Occipital lobe (tissue), 3 donors: Measurements from ENCODE around the gene S100Z. TPM values are rescaled to one million over a fixed set of nuclear protein-coding genes. Genes with fewer than 3 reads are reported as not detected.

Source experiments
- DNase-seq: peaks from one replicate; lab custom pipeline; 2025; lab: John Stamatoyannopoulos, UW
- small RNA-seq: library from RNA; depleted of rRNA; stranded (forward); fragments of <200 nt; gene quantifications from one replicate; pipeline ENCODE3, GENCODE V24; 2014
- total RNA-seq: library from RNA; depleted of rRNA; stranded (reverse); fragments of >200 nt; gene quantifications from one replicate; pipeline ENCODE4 v1.2.3, GENCODE V29; 2014

Gene S100Z
- total RNA-seq, 1 donor from 2014 or later: 0.47 TPM

DNA sequence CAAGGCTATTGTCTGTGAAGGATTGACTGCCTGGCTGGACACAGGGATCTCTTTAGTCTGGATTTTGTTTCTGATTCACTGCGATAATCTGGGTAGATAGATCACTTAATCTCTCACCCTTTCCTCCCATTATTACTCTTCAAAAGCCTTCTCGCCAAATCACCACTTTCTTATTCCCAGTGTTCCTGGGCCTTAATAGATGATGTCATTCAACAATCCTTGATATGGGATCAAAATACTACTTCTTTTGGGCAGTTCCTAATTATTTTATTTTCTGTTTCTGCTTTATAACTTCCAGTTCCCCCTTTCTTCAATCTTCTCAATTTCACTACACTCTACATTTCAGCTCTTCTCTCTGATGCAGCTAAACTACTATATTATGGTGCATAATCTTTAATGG, 96.3 kb downstream of the S100Z start:
- DNase-seq: no peak

DNA sequence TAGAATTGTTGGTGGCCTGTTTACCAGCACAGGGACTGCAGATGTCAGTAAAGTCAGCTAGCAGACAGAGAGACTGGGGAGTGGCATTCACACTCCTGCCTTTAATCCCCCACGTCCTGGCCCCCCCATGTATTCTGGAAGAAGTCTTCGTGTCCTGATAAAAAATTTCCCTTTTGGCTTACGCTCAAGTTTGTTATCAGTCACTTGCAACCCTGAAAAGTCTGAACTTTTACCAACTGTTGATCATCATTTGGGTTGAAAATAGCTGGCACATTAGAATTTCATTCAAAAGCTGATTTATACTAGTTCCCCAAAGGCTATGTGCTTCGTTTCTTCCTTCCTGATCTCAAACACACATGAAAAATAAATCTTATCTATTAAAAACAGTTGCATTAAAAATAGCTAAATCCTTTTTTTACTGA, 97.3 kb downstream of the S100Z start:
- DNase-seq: no peak

- no peak for DNase-seq
Measured at GRCh38 chr5:76952795-76953536, 103.2 kb downstream of the S100Z start, which contains the start of gene CRHBP. Gene CRHBP, plus strand, starts transcription at chr5:76953045. Its CDS starts 90 bp downstream, at chr5:76953135.

- DNase-seq: no peak
Measured at GRCh38 chr5:76953551-76954382, 104.0 kb downstream of the S100Z start.

DNA sequence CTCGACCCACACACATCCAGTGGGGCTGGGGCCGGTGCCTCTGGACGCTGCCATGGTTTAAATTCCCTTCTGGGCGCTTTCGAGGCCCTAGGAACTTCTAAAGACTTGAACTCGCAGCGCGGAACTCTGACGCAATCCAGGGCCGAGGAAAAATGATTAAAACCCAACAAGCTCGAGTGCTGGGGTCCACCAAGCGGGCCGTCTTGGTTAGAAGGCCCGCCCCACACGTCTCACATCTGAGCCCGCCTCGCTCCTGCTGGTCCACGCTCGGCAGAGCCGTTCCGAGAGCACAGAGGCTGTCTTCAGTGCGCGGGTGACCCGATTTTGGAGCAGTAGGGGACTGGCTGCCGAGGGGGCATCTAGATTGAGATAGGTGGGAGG, 104.6 kb downstream of the S100Z start:
- DNase-seq: no peak

DNA sequence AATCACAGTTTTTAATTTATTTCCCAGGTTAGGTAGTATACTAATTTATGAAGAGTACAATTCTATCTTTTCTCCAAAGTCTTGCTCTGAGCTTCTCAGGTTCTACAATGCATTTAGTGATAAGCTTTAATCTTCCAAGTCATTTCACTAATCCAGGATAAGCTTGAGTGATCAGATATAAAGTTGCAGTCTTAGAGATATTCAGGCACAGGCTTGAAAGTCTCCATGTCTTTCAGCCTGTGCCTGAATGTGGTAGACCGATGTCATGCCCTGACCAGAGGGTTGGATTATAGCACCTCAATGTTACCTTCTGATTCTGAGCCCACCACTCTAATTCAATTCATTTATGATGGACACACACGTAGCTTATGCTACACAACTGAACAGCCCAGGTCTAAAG, 106.2 kb downstream of the S100Z start:
- DNase-seq: no peak

DNA sequence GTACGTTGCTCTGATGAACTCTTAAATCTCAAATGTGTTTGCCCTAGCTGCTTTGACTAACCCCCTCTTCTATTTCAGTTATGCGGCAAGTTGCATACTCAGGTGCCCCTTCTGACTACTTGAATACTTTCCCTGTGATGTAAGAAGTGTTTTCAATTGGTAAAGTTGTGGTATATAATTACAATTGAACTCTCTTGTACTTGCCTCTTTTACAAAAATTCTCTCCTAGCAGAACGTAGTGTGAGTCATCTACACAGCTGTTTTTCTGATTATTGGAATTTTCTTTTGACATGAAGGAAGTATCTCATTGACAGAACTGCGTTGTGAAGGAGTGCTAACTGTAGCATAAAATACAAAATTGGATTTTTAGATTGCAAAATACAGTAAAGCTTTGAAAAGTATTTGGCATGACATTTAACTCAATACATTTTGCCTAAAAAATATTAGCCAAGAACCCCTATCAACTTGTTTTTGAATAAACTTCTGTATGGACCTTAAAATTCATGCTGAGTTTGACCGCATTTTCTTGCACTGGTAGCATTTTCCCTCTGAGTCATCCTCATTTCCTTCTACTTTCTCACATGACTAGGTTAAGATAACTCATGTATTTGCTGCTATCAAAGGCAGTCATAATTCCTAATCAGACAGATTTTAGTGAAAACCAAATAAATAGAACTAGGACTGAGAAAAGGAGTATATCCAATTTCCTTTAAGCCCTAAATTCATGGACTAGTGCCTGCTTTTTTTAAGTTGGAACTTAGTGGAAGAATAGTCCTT, 109.4 kb downstream of the S100Z start:
- no peak for DNase-seq

GRCh38 chr5:76960004-76960625, 110.3 kb downstream of the S100Z start:
- no peak for DNase-seq

DNA sequence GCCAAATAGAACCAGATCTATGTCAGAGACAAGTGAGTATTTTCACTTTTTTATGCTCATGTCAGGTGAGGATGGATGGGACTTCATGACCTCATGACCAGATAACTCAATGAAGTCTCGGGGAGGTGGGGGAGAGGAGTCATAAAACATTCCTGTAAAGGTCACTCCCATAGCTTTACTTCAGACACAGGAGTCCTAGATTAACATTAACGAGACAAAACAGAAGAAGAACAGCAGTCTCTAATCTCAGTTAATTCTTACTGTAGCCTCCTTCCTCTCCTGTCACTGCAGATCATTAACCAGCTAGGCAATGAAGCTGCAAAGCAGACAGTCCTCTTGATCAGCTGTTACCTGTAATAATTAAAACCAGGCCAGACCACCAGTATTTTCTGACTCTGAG, 114.2 kb downstream of the S100Z start:
- no peak for DNase-seq

Small RNA genes lying within 50 kb of the gene (small RNA-seq; reads per million reads assigned to genes)
- gene RN7SL208P: not detected
- not detected for gene RNU6ATAC36P

Other genes starting within 250 kb of the S100Z start
- gene F2RL2, start 226.6 kb upstream of the S100Z start, total RNA-seq: 0.31 TPM
- gene F2R, start 133.9 kb upstream of the S100Z start, total RNA-seq: 29.2 TPM
- 2.8 TPM for gene F2RL1, start 31.0 kb upstream of the S100Z start, total RNA-seq
- 2.3 TPM for gene CRHBP, start 103.0 kb downstream of the S100Z start, total RNA-seq
- gene AGGF1, start 180.4 kb downstream of the S100Z start, total RNA-seq: 45.2 TPM
- 2.2 TPM for gene ZBED3, start 237.3 kb downstream of the S100Z start, total RNA-seq